Measurements from ENCODE around the gene TMEM88.

Gene TMEM88

DNA sequence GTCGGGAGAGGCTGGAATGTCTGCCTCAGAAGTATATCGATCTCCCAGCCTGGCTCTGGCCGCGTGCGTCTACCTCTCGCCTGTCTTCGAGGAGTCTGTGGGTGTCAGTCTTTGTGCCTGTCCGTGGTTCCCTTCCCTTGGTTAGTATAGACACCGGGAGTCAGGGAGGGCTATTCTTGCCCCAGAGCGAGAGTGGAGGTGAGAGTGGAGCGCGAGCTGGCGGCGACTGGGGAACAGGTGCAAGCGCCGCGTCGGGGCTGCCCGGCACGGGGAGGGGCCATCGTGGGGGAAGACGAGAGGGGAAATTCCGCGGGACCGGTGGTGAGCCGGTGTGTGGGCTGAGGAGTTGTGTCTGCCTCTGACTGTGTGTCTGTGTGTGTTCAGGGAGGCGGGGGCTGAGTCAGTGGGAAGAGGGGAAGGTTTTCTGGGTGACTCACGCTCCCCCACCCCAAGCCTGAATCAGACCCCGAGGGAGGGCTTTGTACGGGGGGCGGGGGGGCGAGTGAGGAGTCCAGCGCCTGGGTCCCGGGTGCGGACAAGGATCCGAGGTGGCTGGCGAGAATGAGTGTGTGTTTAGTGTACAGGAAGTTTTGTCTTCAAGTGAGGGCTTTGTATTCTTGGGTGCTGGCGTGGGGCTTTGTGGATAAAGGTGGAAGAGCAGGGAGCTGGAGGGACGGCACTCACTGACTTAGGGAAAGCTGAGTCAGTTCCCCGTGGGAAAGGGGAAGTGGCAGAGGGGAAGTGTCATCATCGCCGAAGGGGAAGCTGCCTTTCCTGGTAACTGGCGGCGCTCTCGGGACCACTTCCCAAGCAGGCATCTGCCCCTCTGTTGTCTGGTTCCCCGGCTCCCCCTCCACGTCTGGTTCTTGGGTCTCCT lies 12.2 kb upstream of the TMEM88 start:
- in situ Hi-C loops (cut with MboI; ENCODE audit: low sequenced_read_pairs) = loop anchor here (25.0 kb wide), 1 partner anchor 255 kb away; the partner anchor contains the start of genes CD68, MPDU1 and SOX15

GRCh38 chr17:7843257-7843535 lies 11.7 kb upstream of the TMEM88 start:
- in situ Hi-C loops (cut with MboI; ENCODE audit: low sequenced_read_pairs) = loop anchor here (25.0 kb wide), 1 partner anchor 256 kb away; the partner anchor contains the start of genes CD68, MPDU1 and SOX15

GRCh38 chr17:7843536-7844291 lies 11.2 kb upstream of the TMEM88 start:
- in situ Hi-C loops (cut with MboI; ENCODE audit: low sequenced_read_pairs) = loop anchor here (25.0 kb wide), 1 partner anchor 256 kb away; the partner anchor contains the start of genes CD68, MPDU1 and SOX15

DNA sequence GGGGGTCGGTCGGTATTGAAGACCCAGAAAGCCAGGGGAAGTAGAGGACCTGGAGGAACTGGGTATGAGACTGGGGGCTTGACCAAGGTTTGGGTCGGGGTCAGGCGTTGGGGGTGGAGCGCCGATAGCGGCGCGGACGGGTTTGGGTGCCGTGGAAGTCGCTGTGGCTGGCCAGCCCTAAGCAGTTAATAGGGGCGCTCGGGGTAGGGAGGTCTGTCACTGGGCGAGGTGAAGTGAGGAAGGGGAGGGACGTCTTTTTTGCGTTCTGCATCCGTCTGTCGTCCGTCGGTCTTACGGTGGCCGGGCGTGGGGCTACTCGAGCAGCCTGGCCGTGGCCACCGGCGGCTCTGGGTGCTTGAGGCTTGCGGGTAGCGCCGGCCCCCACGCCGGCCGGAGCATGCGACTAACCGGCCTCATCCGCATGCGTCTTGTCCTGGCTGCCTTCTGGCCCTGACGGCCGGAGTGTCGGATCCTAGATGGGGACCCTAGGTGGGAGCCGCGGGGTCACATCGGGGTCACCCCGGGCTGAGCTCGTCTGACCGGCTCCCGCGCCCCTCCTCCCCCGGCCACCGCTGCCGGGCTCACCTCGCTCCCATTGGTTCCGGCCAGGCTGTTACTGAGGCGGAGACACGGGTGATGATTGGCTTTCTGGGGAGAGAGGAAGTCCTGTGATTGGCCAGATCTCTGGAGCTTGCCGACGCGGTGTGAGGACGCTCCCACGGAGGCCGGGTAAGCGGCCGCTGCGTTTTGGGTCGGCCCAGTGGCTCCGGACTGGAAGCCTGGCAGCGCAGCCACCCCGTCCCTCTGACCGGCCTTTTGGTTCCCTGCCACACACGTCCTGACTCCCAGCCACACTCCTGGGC lies 10.3 kb upstream of the TMEM88 start:
- in situ Hi-C loops (cut with MboI; ENCODE audit: low sequenced_read_pairs) = loop anchor here (25.0 kb wide), 1 partner anchor 257 kb away; the partner anchor contains the start of genes CD68, MPDU1 and SOX15

GRCh38 chr17:7845359-7846062 lies 9.4 kb upstream of the TMEM88 start:
- in situ Hi-C loops (cut with MboI; ENCODE audit: low sequenced_read_pairs) = loop anchor here (25.0 kb wide), 1 partner anchor 258 kb away; the partner anchor contains the start of genes CD68, MPDU1 and SOX15

- in situ Hi-C loops (cut with MboI; ENCODE audit: low sequenced_read_pairs) = loop anchor here (25.0 kb wide), 1 partner anchor 259 kb away; the partner anchor contains the start of genes CD68, MPDU1 and SOX15
These were observed 8.7 kb upstream of the TMEM88 start for GRCh38 chr17:7846063-7846735.

- in situ Hi-C loops (cut with MboI; ENCODE audit: low sequenced_read_pairs) = loop anchor here (25.0 kb wide), 1 partner anchor 260 kb away; the partner anchor contains the start of genes CD68, MPDU1 and SOX15
These were observed 7.9 kb upstream of the TMEM88 start for GRCh38 chr17:7846765-7847661.

GRCh38 chr17:7848131-7848579 lies 6.7 kb upstream of the TMEM88 start:
- in situ Hi-C loops (cut with MboI; ENCODE audit: low sequenced_read_pairs) = loop anchor here (25.0 kb wide), 1 partner anchor 261 kb away; the partner anchor contains the start of genes CD68, MPDU1 and SOX15

GRCh38 chr17:7848739-7849129 lies 6.1 kb upstream of the TMEM88 start:
- in situ Hi-C loops (cut with MboI; ENCODE audit: low sequenced_read_pairs) = loop anchor here (25.0 kb wide), 1 partner anchor 261 kb away; the partner anchor contains the start of genes CD68, MPDU1 and SOX15

DNA sequence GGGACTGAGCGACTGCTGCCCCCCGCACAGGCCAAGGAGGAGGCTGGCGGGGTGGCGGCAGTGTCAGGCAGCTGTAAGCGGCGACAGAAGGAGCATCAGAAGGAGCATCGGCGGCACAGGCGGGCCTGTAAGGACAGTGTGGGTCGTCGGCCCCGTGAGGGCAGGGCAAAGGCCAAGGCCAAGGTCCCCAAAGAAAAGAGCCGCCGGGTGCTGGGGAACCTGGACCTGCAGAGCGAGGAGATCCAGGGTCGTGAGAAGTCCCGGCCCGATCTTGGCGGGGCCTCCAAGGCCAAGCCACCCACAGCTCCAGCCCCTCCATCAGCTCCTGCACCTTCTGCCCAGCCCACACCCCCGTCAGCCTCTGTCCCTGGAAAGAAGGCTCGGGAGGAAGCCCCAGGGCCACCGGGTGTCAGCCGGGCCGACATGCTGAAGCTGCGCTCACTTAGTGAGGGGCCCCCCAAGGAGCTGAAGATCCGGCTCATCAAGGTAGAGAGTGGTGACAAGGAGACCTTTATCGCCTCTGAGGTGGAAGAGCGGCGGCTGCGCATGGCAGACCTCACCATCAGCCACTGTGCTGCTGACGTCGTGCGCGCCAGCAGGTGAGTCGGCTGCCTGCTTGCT lies 5.6 kb upstream of the TMEM88 start:
- in situ Hi-C loops (cut with MboI; ENCODE audit: low sequenced_read_pairs) = loop anchor here (25.0 kb wide), 1 partner anchor 262 kb away; the partner anchor contains the start of genes CD68, MPDU1 and SOX15

GRCh38 chr17:7849751-7850504 lies 4.9 kb upstream of the TMEM88 start:
- in situ Hi-C loops (cut with MboI; ENCODE audit: low sequenced_read_pairs) = loop anchor here (25.0 kb wide), 1 partner anchor 263 kb away; the partner anchor contains the start of genes CD68, MPDU1 and SOX15

DNA sequence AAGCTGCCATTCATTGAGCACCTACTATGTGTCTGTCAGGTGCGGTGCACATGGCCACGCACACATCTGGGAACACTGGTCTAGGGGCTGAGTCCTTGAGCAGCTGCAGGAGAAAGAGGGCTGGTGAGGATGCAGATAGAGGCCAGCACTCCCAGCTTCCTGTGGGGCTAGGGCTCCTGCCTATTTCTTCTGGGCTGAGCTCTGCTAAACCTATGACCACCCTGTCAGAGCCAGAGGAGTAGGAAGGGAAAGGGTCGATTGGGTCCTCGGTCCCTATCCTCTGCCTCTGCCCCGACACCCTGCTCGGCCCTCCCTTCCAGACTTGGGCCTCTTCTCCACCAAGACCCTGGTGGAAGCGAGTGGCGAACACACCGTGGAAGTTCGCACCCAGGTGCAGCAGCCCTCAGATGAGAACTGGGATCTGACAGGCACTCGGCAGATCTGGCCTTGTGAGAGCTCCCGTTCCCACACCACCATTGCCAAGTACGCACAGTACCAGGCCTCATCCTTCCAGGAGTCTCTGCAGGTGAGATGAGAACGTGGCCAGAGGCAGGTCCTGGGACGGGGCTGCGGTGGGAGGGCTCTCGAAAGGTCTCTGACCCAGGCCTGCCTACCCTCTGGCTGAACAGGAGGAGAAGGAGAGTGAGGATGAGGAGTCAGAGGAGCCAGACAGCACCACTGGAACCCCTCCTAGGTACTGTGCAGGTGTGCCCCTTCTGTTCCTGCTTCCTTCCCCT lies 4.0 kb upstream of the TMEM88 start:
- in situ Hi-C loops (cut with MboI; ENCODE audit: low sequenced_read_pairs) = no loop called here

DNA sequence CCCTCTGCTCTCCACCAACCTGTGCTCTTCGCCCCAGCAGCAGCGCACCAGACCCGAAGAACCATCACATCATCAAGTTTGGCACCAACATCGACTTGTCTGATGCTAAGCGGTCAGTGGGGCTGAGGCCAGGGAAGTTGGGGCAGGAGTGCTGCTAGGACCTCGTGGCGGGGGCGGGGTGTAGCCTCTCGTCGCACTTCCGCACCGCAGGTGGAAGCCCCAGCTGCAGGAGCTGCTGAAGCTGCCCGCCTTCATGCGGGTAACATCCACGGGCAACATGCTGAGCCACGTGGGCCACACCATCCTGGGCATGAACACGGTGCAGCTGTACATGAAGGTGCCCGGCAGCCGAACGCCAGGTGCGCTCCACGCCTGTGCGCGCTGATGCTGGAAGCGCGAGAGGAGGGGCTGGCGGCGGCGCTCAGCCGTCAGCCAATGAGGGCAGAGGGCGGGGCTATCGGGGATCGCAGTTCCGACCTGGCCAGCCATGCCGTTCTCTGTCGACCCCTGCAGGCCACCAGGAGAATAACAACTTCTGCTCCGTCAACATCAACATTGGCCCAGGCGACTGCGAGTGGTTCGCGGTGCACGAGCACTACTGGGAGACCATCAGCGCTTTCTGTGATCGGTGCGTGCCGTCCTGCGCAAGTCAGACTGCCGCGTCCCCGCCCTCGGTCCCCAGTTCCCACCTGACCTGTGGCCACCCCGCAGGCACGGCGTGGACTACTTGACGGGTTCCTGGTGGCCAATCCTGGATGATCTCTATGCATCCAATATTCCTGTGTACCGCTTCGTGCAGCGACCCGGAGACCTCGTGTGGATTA lies 3.2 kb upstream of the TMEM88 start:
- in situ Hi-C loops (cut with MboI; ENCODE audit: low sequenced_read_pairs) = no loop called here

DNA sequence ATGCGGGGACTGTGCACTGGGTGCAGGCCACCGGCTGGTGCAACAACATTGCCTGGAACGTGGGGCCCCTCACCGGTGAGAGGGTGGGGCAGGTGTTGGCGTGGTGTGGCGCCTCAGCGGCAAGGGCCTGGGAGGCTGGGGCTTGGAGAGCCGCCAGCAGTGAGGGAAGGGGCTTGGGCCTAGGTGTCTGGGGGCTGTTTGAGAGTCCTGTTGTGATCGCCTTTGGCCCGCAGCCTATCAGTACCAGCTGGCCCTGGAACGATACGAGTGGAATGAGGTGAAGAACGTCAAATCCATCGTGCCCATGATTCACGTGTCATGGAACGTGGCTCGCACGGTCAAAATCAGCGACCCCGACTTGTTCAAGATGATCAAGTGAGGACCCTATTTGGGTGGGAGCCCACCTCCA lies 2.6 kb upstream of the TMEM88 start:
- in situ Hi-C loops (cut with MboI; ENCODE audit: low sequenced_read_pairs) = no loop called here

Data from HL-60/S4 treated with phorbol 12-myristate 13-acetate at 8.2 ng/mL for 4 days and 3 days (cell line).